SK-N-SH treated with all-trans-retinoic acid at 6 μM for 48 hours (cell line): ENCODE measurements around the gene SCGB1D1.

Experiments used
- ATAC-seq: fragments of 200-7000 bp; cut with Tn5 transposase; 3 replicates; pipeline ENCODE4 v1.9.1; 2020; ENCODE audit warnings: mild to moderate bottlenecking, moderate library complexity
- ARNTL ChIP-seq: fragments of 450-650 bp; formaldehyde crosslinking; IDR thresholded peaks from 2 replicates; pipeline ENCODE4 v1.5.0; 2020; ENCODE audit warnings: low read depth, mild to moderate bottlenecking, moderate library complexity, borderline replicate concordance
- BACH2 ChIP-seq: fragments of 250-450 bp; sonication (Bioruptor Pico); IDR thresholded peaks from 2 replicates; pipeline ENCODE4 v1.9.0; 2021; ENCODE audit warnings: mild to moderate bottlenecking, borderline replicate concordance
- CSDC2 ChIP-seq: fragments of 250-450 bp; sonication (Bioruptor Pico); IDR thresholded peaks from 2 replicates; pipeline ENCODE4 v1.5.0; 2020; ENCODE audit warnings: mild to moderate bottlenecking, moderate library complexity
- ESRRG ChIP-seq: fragments of 250-450 bp; sonication (Bioruptor Pico); IDR thresholded peaks from 2 replicates; pipeline ENCODE4 v1.6.1; 2021; ENCODE audit warnings: mild to moderate bottlenecking
- GLIS3 ChIP-seq: fragments of 250-450 bp; sonication (Bioruptor Pico); IDR thresholded peaks from 2 replicates; pipeline ENCODE4 v1.5.0; 2020; ENCODE audit warnings: mild to moderate bottlenecking, moderate library complexity
- ISL1 ChIP-seq: fragments of 250-450 bp; sonication (Bioruptor Pico); IDR thresholded peaks from 2 replicates; pipeline ENCODE4 v2.1.2; 2022; ENCODE audit warnings: mild to moderate bottlenecking, moderate library complexity
- PPARA ChIP-seq: fragments of 250-450 bp; sonication (Bioruptor Pico); IDR thresholded peaks from 2 replicates; pipeline ENCODE4 v1.5.0; 2020; ENCODE audit warnings: mild to moderate bottlenecking, borderline replicate concordance
- RARB ChIP-seq: fragments of 250-450 bp; sonication (Bioruptor Pico); IDR thresholded peaks from 2 replicates; pipeline ENCODE4 v1.8.0; 2021; ENCODE audit warnings: mild to moderate bottlenecking, moderate library complexity
- SNAI2 ChIP-seq: fragments of 250-450 bp; sonication (Bioruptor Pico); IDR thresholded peaks from 2 replicates; pipeline ENCODE4 v1.5.0; 2020; ENCODE audit warnings: mild to moderate bottlenecking, moderate library complexity
- TCF4 ChIP-seq: fragments of 250-450 bp; sonication (Bioruptor Pico); IDR thresholded peaks from 2 replicates; pipeline ENCODE4 v1.8.0; 2021; ENCODE audit warnings: mild to moderate bottlenecking, moderate library complexity, borderline replicate concordance
- TOX ChIP-seq: fragments of 250-450 bp; sonication (Bioruptor Pico); IDR thresholded peaks from 2 replicates; pipeline ENCODE4 v1.8.0; 2021; ENCODE audit warnings: mild to moderate bottlenecking, moderate library complexity, borderline replicate concordance
- ZC3H10 ChIP-seq: fragments of 250-450 bp; sonication (Bioruptor Pico); IDR thresholded peaks from 2 replicates; pipeline ENCODE4 v1.5.1; 2021; ENCODE audit warnings: mild to moderate bottlenecking, moderate library complexity
- ZFP3 ChIP-seq: fragments of 250-450 bp; sonication (Bioruptor Pico); IDR thresholded peaks from 2 replicates; pipeline ENCODE4 v1.5.0; 2020; ENCODE audit warnings: mild to moderate bottlenecking, moderate library complexity
- ZFP30 ChIP-seq: fragments of 450-650 bp; formaldehyde crosslinking; IDR thresholded peaks from 2 replicates; pipeline ENCODE4 v1.5.0; 2022; ENCODE audit warnings: mild to moderate bottlenecking, moderate library complexity
- ZNF565 ChIP-seq: fragments of 450-650 bp; formaldehyde crosslinking; conservative IDR thresholded peaks from 2 replicates; pipeline ENCODE4 v1.5.0; 2020; ENCODE audit warnings: low read depth, mild to moderate bottlenecking, moderate library complexity
- ZNF70 ChIP-seq: fragments of 450-650 bp; formaldehyde crosslinking; IDR thresholded peaks from 2 replicates; pipeline ENCODE4 v1.5.0; 2020; ENCODE audit warnings: mild to moderate bottlenecking, moderate library complexity
- ZNF8 ChIP-seq: fragments of 450-650 bp; formaldehyde crosslinking; IDR thresholded peaks from 2 replicates; pipeline ENCODE4 v1.5.0; 2020; ENCODE audit warnings: mild to moderate bottlenecking, moderate library complexity
- TF ChIP-seq, protein P1 (sequence below): fragments of 250-450 bp; sonication (Bioruptor Pico); IDR thresholded peaks from 2 replicates; pipeline ENCODE4 v1.8.0; 2020; ENCODE audit warnings: mild to moderate bottlenecking, moderate library complexity, borderline replicate concordance
- TF ChIP-seq, protein P2 (sequence below): fragments of 250-450 bp; sonication (Bioruptor Pico); IDR thresholded peaks from 2 replicates; pipeline ENCODE4 v1.5.1; 2020; ENCODE audit warnings: low read depth, mild to moderate bottlenecking, moderate library complexity
- TF ChIP-seq, protein P3 (sequence below): fragments of 250-450 bp; sonication (Bioruptor Pico); IDR thresholded peaks from 2 replicates; pipeline ENCODE4 v1.5.1; 2021; ENCODE audit warnings: mild to moderate bottlenecking, moderate library complexity
- TF ChIP-seq, protein P4 (sequence below): fragments of 250-450 bp; sonication (Bioruptor Pico); IDR thresholded peaks from 2 replicates; pipeline ENCODE4 v1.8.0; 2021; ENCODE audit warnings: low read depth, mild to moderate bottlenecking, moderate library complexity, borderline replicate concordance

SCGB1D1 gene

DNA sequence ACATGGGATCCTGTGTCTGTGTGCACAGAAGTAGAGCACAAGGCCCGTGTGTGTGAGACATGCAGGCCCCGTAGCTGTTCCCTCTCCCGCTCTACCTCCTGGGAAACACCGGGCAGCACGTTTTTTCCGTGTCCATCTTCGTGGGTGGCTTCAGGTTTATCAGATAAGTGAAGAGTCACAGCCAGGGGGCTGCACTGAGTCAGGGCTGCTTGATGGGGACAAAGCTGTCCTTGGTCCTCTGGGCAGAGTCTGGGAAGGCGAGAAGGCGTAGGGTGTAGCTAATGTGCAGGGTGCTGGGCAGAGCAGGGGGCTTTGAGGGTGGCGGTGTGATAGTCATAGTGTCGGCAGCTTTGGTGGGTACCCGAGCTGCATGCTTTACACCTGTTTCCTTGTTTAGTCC lies 42.5 kb upstream of the SCGB1D1 start:
- TF ChIP-seq, protein P1, sequence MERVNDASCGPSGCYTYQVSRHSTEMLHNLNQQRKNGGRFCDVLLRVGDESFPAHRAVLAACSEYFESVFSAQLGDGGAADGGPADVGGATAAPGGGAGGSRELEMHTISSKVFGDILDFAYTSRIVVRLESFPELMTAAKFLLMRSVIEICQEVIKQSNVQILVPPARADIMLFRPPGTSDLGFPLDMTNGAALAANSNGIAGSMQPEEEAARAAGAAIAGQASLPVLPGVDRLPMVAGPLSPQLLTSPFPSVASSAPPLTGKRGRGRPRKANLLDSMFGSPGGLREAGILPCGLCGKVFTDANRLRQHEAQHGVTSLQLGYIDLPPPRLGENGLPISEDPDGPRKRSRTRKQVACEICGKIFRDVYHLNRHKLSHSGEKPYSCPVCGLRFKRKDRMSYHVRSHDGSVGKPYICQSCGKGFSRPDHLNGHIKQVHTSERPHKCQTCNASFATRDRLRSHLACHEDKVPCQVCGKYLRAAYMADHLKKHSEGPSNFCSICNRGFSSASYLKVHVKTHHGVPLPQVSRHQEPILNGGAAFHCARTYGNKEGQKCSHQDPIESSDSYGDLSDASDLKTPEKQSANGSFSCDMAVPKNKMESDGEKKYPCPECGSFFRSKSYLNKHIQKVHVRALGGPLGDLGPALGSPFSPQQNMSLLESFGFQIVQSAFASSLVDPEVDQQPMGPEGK (CRISPR knock-in tag) = no peak
- TF ChIP-seq ZFP30 (CRISPR knock-in tag) (no peak), ISL1 (CRISPR knock-in tag) (no peak), ZNF8 (no peak), ARNTL (CRISPR knock-in tag) (no peak), SNAI2 (no peak), ZNF565 (CRISPR knock-in tag) (no peak), ZFP3 (no peak), CSDC2 (CRISPR knock-in tag) (no peak), GLIS3 (CRISPR knock-in tag) (no peak), TCF4 (CRISPR knock-in tag) (no peak), ESRRG (CRISPR knock-in tag) (no peak), ZNF70 (CRISPR knock-in tag) (no peak), PPARA (CRISPR knock-in tag) (no peak)
- TF ChIP-seq, protein P2, sequence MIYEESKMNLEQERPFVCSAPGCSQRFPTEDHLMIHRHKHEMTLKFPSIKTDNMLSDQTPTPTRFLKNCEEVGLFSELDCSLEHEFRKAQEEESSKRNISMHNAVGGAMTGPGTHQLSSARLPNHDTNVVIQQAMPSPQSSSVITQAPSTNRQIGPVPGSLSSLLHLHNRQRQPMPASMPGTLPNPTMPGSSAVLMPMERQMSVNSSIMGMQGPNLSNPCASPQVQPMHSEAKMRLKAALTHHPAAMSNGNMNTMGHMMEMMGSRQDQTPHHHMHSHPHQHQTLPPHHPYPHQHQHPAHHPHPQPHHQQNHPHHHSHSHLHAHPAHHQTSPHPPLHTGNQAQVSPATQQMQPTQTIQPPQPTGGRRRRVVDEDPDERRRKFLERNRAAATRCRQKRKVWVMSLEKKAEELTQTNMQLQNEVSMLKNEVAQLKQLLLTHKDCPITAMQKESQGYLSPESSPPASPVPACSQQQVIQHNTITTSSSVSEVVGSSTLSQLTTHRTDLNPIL (CRISPR knock-in tag) = no peak
- TF ChIP-seq, protein P3, sequence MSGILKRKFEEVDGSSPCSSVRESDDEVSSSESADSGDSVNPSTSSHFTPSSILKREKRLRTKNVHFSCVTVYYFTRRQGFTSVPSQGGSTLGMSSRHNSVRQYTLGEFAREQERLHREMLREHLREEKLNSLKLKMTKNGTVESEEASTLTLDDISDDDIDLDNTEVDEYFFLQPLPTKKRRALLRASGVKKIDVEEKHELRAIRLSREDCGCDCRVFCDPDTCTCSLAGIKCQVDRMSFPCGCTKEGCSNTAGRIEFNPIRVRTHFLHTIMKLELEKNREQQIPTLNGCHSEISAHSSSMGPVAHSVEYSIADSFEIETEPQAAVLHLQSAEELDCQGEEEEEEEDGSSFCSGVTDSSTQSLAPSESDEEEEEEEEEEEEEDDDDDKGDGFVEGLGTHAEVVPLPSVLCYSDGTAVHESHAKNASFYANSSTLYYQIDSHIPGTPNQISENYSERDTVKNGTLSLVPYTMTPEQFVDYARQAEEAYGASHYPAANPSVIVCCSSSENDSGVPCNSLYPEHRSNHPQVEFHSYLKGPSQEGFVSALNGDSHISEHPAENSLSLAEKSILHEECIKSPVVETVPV (CRISPR knock-in tag) = no peak
- no peak for ATAC-seq

DNA sequence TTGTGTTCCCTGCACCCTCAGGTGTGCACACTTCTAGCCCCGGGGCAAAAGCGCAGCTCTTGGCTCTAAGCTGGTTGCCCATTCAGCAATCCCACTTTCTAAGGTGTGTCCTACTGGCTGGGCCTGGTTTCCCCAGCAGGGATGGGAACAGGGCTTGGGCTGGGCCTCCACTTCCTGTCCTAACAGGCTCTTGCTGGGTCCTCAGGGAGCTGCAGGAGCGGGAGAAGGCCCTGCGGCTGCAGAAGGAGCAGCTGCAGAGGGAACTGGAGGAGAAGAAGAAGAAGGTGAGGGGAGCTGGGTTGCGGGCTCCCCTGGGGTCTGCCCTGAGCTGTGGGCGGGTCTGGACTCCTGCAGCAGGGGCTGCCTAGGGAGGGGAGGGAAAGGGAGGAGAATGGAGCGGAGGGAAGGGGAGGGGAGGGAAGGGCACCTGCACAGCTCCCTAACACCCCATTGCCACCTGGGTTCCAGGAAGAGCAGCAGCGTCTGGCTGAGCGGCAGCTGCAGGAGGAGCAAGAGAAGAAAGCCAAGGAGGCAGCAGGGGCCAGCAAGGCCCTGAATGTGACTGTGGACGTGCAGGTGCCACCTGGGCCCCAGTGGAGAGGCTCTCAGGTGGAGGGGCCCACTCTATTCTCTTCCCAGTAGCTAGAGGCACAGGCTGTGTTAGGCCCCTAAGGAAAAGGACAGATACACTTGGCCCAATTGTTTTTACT lies 41.6 kb upstream of the SCGB1D1 start:
- TF ChIP-seq GLIS3 (CRISPR knock-in tag) = no peak
- no peak for TF ChIP-seq RARB
- no peak for TF ChIP-seq TOX
- TF ChIP-seq ZFP30 (CRISPR knock-in tag) = no peak
- ATAC-seq = no peak

DNA sequence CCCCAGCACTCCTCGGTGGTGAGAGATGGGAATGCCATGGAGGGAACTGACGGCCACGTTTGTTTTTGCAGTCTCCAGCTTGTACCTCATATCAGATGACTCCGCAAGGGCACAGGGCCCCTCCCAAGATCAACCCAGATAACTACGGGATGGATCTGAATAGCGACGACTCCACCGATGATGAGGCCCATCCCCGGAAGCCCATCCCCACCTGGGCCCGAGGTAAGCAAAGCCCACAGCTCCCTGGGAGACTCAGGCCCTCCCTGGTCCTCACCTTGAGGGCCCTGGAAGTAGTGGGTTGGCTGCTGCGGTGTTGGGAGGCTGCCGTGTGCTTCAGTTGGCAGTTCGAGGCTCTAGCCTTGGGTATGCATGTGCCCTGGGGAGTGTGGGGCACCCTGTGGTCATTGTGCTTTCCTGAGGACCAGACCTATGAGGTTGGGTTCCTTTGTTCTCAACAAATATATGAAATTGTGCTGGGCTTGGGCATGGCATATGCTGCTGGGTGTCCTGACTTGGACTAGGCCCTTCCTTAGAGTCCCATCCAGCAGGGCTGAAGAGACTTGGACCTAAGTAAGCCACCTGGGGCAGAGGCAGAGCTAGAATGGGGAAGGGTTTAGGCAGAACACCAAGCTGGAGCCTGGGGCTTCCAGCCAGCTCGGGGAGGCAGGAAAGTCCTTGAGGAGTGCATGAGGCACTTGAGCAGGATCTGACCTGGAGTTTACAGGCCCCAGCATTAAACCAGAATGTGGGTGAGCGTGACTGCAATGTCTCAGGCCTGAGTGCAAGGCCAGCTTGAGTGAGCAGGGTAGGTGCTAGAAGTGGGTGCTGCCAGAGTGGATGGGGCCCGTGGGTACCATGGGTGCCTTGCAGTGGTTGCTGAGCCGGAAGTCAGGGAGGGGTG lies 39.8 kb upstream of the SCGB1D1 start:
- ATAC-seq = no peak
- TF ChIP-seq CSDC2 (CRISPR knock-in tag) (no peak), ZNF565 (CRISPR knock-in tag) (no peak), ISL1 (CRISPR knock-in tag) (no peak), ESRRG (CRISPR knock-in tag) (no peak), RARB (no peak), ZC3H10 (CRISPR knock-in tag) (no peak), ZFP30 (CRISPR knock-in tag) (no peak), ZFP3 (no peak), BACH2 (CRISPR knock-in tag) (no peak)
- TF ChIP-seq, protein P4, sequence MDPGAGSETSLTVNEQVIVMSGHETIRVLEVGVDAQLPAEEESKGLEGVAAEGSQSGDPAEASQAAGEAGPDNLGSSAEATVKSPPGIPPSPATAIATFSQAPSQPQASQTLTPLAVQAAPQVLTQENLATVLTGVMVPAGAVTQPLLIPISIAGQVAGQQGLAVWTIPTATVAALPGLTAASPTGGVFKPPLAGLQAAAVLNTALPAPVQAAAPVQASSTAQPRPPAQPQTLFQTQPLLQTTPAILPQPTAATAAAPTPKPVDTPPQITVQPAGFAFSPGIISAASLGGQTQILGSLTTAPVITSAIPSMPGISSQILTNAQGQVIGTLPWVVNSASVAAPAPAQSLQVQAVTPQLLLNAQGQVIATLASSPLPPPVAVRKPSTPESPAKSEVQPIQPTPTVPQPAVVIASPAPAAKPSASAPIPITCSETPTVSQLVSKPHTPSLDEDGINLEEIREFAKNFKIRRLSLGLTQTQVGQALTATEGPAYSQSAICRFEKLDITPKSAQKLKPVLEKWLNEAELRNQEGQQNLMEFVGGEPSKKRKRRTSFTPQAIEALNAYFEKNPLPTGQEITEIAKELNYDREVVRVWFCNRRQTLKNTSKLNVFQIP (CRISPR knock-in tag) = no peak
- TF ChIP-seq, protein P3 (CRISPR knock-in tag) = no peak
- TF ChIP-seq, protein P1 (CRISPR knock-in tag) = no peak
- TF ChIP-seq, protein P2 (CRISPR knock-in tag) = no peak
